Measurements from ENCODE around the gene KRT72.

KRT72 gene

GRCh38 chr12:52582486-52582885 is 18.8 kb downstream of the KRT72 start:
- no peaks in the 10 kb centered on the region for H3K27me3 Mint-ChIP-seq
- no peak overlapping the region for H3K27ac Mint-ChIP-seq
- no peaks in the 10 kb centered on the region for H3K36me3 Mint-ChIP-seq (ENCODE audit: low read depth)
- no peaks in the 10 kb centered on the region for H3K9me3 Mint-ChIP-seq
- H3K4me1 Mint-ChIP-seq (ENCODE audit: low read depth) = peaks cover 38% of the 10 kb centered on the region
- no peak overlapping the region for H3K4me3 Mint-ChIP-seq

- H3K4me1 Mint-ChIP-seq (ENCODE audit: low read depth) = peaks cover 29% of the 10 kb centered on the region
- H3K36me3 Mint-ChIP-seq (ENCODE audit: low read depth) = no peaks in the 10 kb centered on the region
- no peaks in the 10 kb centered on the region for H3K9me3 Mint-ChIP-seq
- H3K27ac Mint-ChIP-seq = no peak overlapping the region
- H3K27me3 Mint-ChIP-seq = no peaks in the 10 kb centered on the region
- no peak overlapping the region for H3K4me3 Mint-ChIP-seq
These were observed 19.8 kb downstream of the KRT72 start for GRCh38 chr12:52581481-52581880.

GRCh38 chr12:52581066-52581465 is 20.2 kb downstream of the KRT72 start:
- Mint-ChIP-seq H3K27me3 (no peaks in the 10 kb centered on the region), H3K9me3 (no peaks in the 10 kb centered on the region), H3K4me3 (no peak overlapping the region), H3K4me1 (ENCODE audit: low read depth) (peaks cover 25% of the 10 kb centered on the region), H3K36me3 (ENCODE audit: low read depth) (no peaks in the 10 kb centered on the region), H3K27ac (no peak overlapping the region)

- Mint-ChIP-seq H3K4me3 (no peak overlapping the region), H3K27me3 (no peaks in the 10 kb centered on the region), H3K4me1 (ENCODE audit: low read depth) (peaks cover 19% of the 10 kb centered on the region), H3K9me3 (no peaks in the 10 kb centered on the region), H3K36me3 (ENCODE audit: low read depth) (no peaks in the 10 kb centered on the region), H3K27ac (no peak overlapping the region)
These were observed 20.8 kb downstream of the KRT72 start for GRCh38 chr12:52580496-52580895.

- H3K27ac Mint-ChIP-seq = no peak overlapping the region
- no peaks in the 10 kb centered on the region for H3K27me3 Mint-ChIP-seq
- H3K4me1 Mint-ChIP-seq (ENCODE audit: low read depth) = peaks cover 12% of the 10 kb centered on the region
- H3K36me3 Mint-ChIP-seq (ENCODE audit: low read depth) = no peaks in the 10 kb centered on the region
- no peak overlapping the region for H3K4me3 Mint-ChIP-seq
- no peaks in the 10 kb centered on the region for H3K9me3 Mint-ChIP-seq
These were observed 21.5 kb downstream of the KRT72 start for GRCh38 chr12:52579468-52580465.

GRCh38 chr12:52578469-52578868 is 22.8 kb downstream of the KRT72 start:
- H3K27ac Mint-ChIP-seq = no peak overlapping the region
- H3K4me1 Mint-ChIP-seq (ENCODE audit: low read depth) = peaks cover 12% of the 10 kb centered on the region
- H3K27me3 Mint-ChIP-seq = no peaks in the 10 kb centered on the region

GRCh38 chr12:52577316-52577715 is 23.9 kb downstream of the KRT72 start:
- H3K4me1 Mint-ChIP-seq (ENCODE audit: low read depth) = peaks cover 7% of the 10 kb centered on the region
- H3K9me3 Mint-ChIP-seq = no peaks in the 10 kb centered on the region
- no peak overlapping the region for H3K4me3 Mint-ChIP-seq
- no peaks in the 10 kb centered on the region for H3K27me3 Mint-ChIP-seq
- H3K27ac Mint-ChIP-seq = no peak overlapping the region
- H3K36me3 Mint-ChIP-seq (ENCODE audit: low read depth) = no peaks in the 10 kb centered on the region

More at GRCh38 chr12:52578469-52578868, 22.8 kb downstream of the KRT72 start:
- Mint-ChIP-seq H3K4me3 (no peak overlapping the region), H3K36me3 (ENCODE audit: low read depth) (no peaks in the 10 kb centered on the region), H3K9me3 (no peaks in the 10 kb centered on the region)

- no peaks in the 10 kb centered on the region for H3K9me3 Mint-ChIP-seq
- H3K27ac Mint-ChIP-seq = no peak overlapping the region
- H3K4me3 Mint-ChIP-seq = no peak overlapping the region
- no peaks in the 10 kb centered on the region for H3K36me3 Mint-ChIP-seq (ENCODE audit: low read depth)
- H3K4me1 Mint-ChIP-seq (ENCODE audit: low read depth) = peaks cover 7% of the 10 kb centered on the region
- H3K27me3 Mint-ChIP-seq = no peaks in the 10 kb centered on the region
These were observed 25.3 kb downstream of the KRT72 start for GRCh38 chr12:52575948-52576347.

GRCh38 chr12:52575256-52575655 is 26.0 kb downstream of the KRT72 start:
- Mint-ChIP-seq H3K27me3 (no peaks in the 10 kb centered on the region), H3K4me3 (no peak overlapping the region), H3K36me3 (ENCODE audit: low read depth) (no peaks in the 10 kb centered on the region), H3K27ac (no peak overlapping the region), H3K4me1 (ENCODE audit: low read depth) (peaks cover 4% of the 10 kb centered on the region), H3K9me3 (no peaks in the 10 kb centered on the region)

- no peak within 1 kb of the TSS for H3K27ac Mint-ChIP-seq
- no peaks in the 10 kb centered on the region for H3K27me3 Mint-ChIP-seq
- H3K4me1 Mint-ChIP-seq (ENCODE audit: low read depth) = no peaks in the 10 kb centered on the region
- no peaks in the 10 kb centered on the region for H3K36me3 Mint-ChIP-seq (ENCODE audit: low read depth)
- no peak within 1 kb of the TSS for H3K4me3 Mint-ChIP-seq
- H3K9me3 Mint-ChIP-seq = no peaks in the 10 kb centered on the region
These were observed 27.5 kb downstream of the KRT72 start, which contains the start of gene KRT74 for GRCh38 chr12:52573743-52574142. Gene KRT74 (minus strand): TSS chr12:52573843. CDS start chr12:52573777, 66 bp downstream.

- no peak overlapping the region for H3K4me3 Mint-ChIP-seq
- no peak overlapping the region for H3K27ac Mint-ChIP-seq
- no peaks in the 10 kb centered on the region for H3K27me3 Mint-ChIP-seq
- H3K36me3 Mint-ChIP-seq (ENCODE audit: low read depth) = no peaks in the 10 kb centered on the region
- no peaks in the 10 kb centered on the region for H3K4me1 Mint-ChIP-seq (ENCODE audit: low read depth)
- no peaks in the 10 kb centered on the region for H3K9me3 Mint-ChIP-seq
These were observed 28.0 kb downstream of the KRT72 start for GRCh38 chr12:52573306-52573705.

GRCh38 chr12:52570511-52570910 is 30.8 kb downstream of the KRT72 start:
- H3K4me3 Mint-ChIP-seq = no peak overlapping the region
- H3K9me3 Mint-ChIP-seq = no peaks in the 10 kb centered on the region
- H3K4me1 Mint-ChIP-seq (ENCODE audit: low read depth) = no peaks in the 10 kb centered on the region
- H3K36me3 Mint-ChIP-seq (ENCODE audit: low read depth) = no peaks in the 10 kb centered on the region
- peaks cover under 1% of the 10 kb centered on the region for H3K27me3 Mint-ChIP-seq
- no peak overlapping the region for H3K27ac Mint-ChIP-seq

GRCh38 chr12:52568111-52568510 is 33.2 kb downstream of the KRT72 start:
- Mint-ChIP-seq H3K27ac (no peak overlapping the region), H3K9me3 (no peaks in the 10 kb centered on the region), H3K27me3 (peaks cover 3% of the 10 kb centered on the region), H3K4me1 (ENCODE audit: low read depth) (no peaks in the 10 kb centered on the region), H3K36me3 (ENCODE audit: low read depth) (no peaks in the 10 kb centered on the region), H3K4me3 (no peak overlapping the region)

GRCh38 chr12:52566847-52567291 is 34.4 kb downstream of the KRT72 start:
- no peaks in the 10 kb centered on the region for H3K4me1 Mint-ChIP-seq (ENCODE audit: low read depth)
- H3K4me3 Mint-ChIP-seq = no peak overlapping the region
- H3K27me3 Mint-ChIP-seq = peaks cover 3% of the 10 kb centered on the region
- H3K27ac Mint-ChIP-seq = no peak overlapping the region
- no peaks in the 10 kb centered on the region for H3K9me3 Mint-ChIP-seq
- no peaks in the 10 kb centered on the region for H3K36me3 Mint-ChIP-seq (ENCODE audit: low read depth)

GRCh38 chr12:52564582-52564981 is 36.7 kb downstream of the KRT72 start:
- Mint-ChIP-seq H3K4me3 (no peak overlapping the region), H3K4me1 (ENCODE audit: low read depth) (no peaks in the 10 kb centered on the region), H3K36me3 (ENCODE audit: low read depth) (no peaks in the 10 kb centered on the region), H3K9me3 (no peaks in the 10 kb centered on the region), H3K27ac (no peak overlapping the region), H3K27me3 (peaks cover 3% of the 10 kb centered on the region)
